ENCODE results near the gene NSD1.
"Not testable (repeated sequence)": the region's sequence is repeated elsewhere in the genome, so short reads cannot be mapped to it uniquely, and the experiment has no call there.

NSD1 gene

GRCh38 chr5:177303925-177304391 lies 170.4 kb downstream of the NSD1 start:
- Histone ChIP-seq H3K27me3 (ENCODE audit: insufficient read depth, poor library complexity, severe bottlenecking) (no peaks in the 10 kb centered on the region), H3K27ac (replicated peaks) (peak overlapping the region; percentile 87), H3K4me3 (replicated peaks; ENCODE audit: insufficient read depth, low read length) (peak overlapping the region; percentile 91)
- no peak for DNase-seq (ENCODE audit: low read depth in 1 of 2, low spot score in 1 of 2)
- no peak for TF ChIP-seq REST (IDR thresholded peaks at IDR 0.05; ENCODE audit: insufficient replicate concordance, low read depth)
- TF ChIP-seq GABPA (IDR thresholded peaks at IDR 0.05; ENCODE audit: low read depth) = no peak
- TF ChIP-seq SPI1 (IDR thresholded peaks at IDR 0.05; ENCODE audit: borderline replicate concordance, low read depth) = no peak
- no peak for TF ChIP-seq CTCF (IDR thresholded peaks at IDR 0.05; ENCODE audit: insufficient read depth, low read length)
- TF ChIP-seq POLR2AphosphoS5 (IDR thresholded peaks at IDR 0.05; ENCODE audit: low read depth) = no peak

- Histone ChIP-seq H3K27me3 (ENCODE audit: insufficient read depth, poor library complexity, severe bottlenecking) (no peaks in the 10 kb centered on the region), H3K4me3 (replicated peaks; ENCODE audit: insufficient read depth, low read length) (peak overlapping the region; percentile 91), H3K27ac (replicated peaks) (peak overlapping the region; percentile 87)
- DNase-seq (ENCODE audit: low read depth in 1 of 2, low spot score in 1 of 2) = no peak
- no peak for TF ChIP-seq REST (IDR thresholded peaks at IDR 0.05; ENCODE audit: insufficient replicate concordance, low read depth)
Measured at GRCh38 chr5:177304392-177305119, 171.0 kb downstream of the NSD1 start.

- H3K4me3 ChIP-seq (replicated peaks; ENCODE audit: insufficient read depth, low read length) = peak overlapping the region; percentile 91
- peak overlapping the region; percentile 91; the same call in 1 of the 2 replicates for H3K27ac ChIP-seq (replicated peaks)
Measured at GRCh38 chr5:177306103-177306640, 172.6 kb downstream of the NSD1 start.

GRCh38 chr5:177306674-177307543 lies 173.3 kb downstream of the NSD1 start:
- Histone ChIP-seq H3K27ac (replicated peaks) (peak overlapping the region; percentile 91), H3K27me3 (ENCODE audit: insufficient read depth, poor library complexity, severe bottlenecking) (no peaks in the 10 kb centered on the region), H3K4me3 (replicated peaks; ENCODE audit: insufficient read depth, low read length) (peak overlapping the region; percentile 33)
- TF ChIP-seq SPI1 (IDR thresholded peaks at IDR 0.05; ENCODE audit: borderline replicate concordance, low read depth) (peak; percentile 74; the same call in 1 of the 2 replicates), CTCF (IDR thresholded peaks at IDR 0.05; ENCODE audit: insufficient read depth, low read length) (peak; percentile 2), POLR2AphosphoS5 (IDR thresholded peaks at IDR 0.05; ENCODE audit: low read depth) (peak; percentile 67), GABPA (IDR thresholded peaks at IDR 0.05; ENCODE audit: low read depth) (peak; percentile 37), REST (IDR thresholded peaks at IDR 0.05; ENCODE audit: insufficient replicate concordance, low read depth) (peak; percentile 30)
- peak; percentile 90 to 95 for DNase-seq (ENCODE audit: low read depth in 1 of 2, low spot score in 1 of 2)

More at GRCh38 chr5:177306103-177306640, 172.6 kb downstream of the NSD1 start:
- not testable (repeated sequence) for H3K27me3 ChIP-seq (ENCODE audit: insufficient read depth, poor library complexity, severe bottlenecking); DNase-seq (ENCODE audit: low read depth in 1 of 2, low spot score in 1 of 2)
